IPS-18c (cell line): Measurements from ENCODE around the gene TOMM7.
"Not testable (repeated sequence)": the region's sequence is repeated elsewhere in the genome, so short reads cannot be mapped to it uniquely, and the experiment has no call there.

Experiments used
- H3K4me3 ChIP-seq: 2 replicates; pipeline ENCODE4 v1.7.0; 2013; ENCODE audit warnings: low read depth, mild to moderate bottlenecking, low read length, moderate library complexity; ENCODE audit not compliant: insufficient read depth
- H3K9me3 ChIP-seq: one replicate; pipeline ENCODE4 v1.6.1; 2013; ENCODE audit warnings: mild to moderate bottlenecking, low read length, moderate library complexity; ENCODE audit not compliant: control insufficient read depth, insufficient read depth

Gene TOMM7

GRCh38 chr7:22856416-22856815 is 33.8 kb upstream of the TOMM7 start:
- Histone ChIP-seq H3K9me3 (no peaks in the 10 kb centered on the region), H3K4me3 (no peak overlapping the region)

- Histone ChIP-seq H3K4me3 (peak overlapping the region; percentile 83), H3K9me3 (no peaks in the 10 kb centered on the region)
These were observed 32.4 kb upstream of the TOMM7 start for GRCh38 chr7:22855049-22855392.

- Histone ChIP-seq H3K4me3 (peak overlapping the region; percentile 83), H3K9me3 (no peaks in the 10 kb centered on the region)
These were observed 31.8 kb upstream of the TOMM7 start for GRCh38 chr7:22854158-22855048.

GRCh38 chr7:22853674-22854157 is 31.1 kb upstream of the TOMM7 start:
- H3K4me3 ChIP-seq, result peak overlapping the region; percentile 83; the same call in 1 of the 2 replicates
- H3K9me3 ChIP-seq, result no peaks in the 10 kb centered on the region

DNA sequence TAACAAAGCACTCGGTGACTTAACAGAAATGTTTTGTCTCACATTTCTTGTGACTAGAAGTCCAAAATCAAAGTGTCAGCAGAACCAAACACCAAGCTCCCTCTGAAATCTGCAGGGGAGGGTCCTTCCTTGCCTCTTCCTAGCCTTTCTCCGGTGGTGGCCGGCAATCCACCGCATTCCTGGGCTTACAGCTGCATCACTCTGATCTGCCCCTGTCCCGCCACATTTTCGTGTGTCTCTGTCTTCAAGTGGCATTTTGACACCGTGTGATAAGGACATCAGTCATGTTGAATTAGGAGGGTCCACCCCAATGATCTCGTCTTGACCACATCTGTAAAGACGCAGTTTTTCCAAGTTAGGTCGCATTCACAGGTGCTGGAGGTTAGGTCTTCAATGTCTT is 30.5 kb upstream of the TOMM7 start:
- H3K9me3 ChIP-seq, result no peaks in the 10 kb centered on the region
- H3K4me3 ChIP-seq, result no peak overlapping the region

- no peak overlapping the region for H3K4me3 ChIP-seq
- H3K9me3 ChIP-seq, result no peaks in the 10 kb centered on the region
These were observed 28.5 kb upstream of the TOMM7 start for GRCh38 chr7:22851145-22851544.

DNA sequence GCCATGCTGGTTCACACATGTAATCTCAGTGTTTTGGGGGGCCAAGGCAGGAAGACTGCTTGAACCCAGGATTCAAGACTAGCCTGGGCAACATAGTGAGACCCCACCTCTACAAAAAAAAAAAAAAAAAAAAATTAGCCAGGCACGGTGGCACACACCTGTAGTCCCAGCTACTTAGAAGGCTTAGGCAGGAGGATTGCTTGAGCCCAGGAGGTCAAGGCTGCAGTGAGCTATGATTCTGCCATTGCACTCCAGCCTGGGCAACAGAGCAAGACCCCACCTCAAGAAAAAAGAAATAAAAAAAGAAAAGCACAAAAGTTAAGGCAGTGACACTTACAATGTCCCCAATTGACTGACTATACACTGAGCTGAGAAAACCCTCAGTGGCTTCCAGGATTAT is 27.7 kb upstream of the TOMM7 start:
- not testable (repeated sequence) for H3K9me3 ChIP-seq, H3K4me3 ChIP-seq

GRCh38 chr7:22849662-22850061 is 27.0 kb upstream of the TOMM7 start:
- Histone ChIP-seq H3K9me3 (no peaks in the 10 kb centered on the region), H3K4me3 (no peak overlapping the region)

DNA sequence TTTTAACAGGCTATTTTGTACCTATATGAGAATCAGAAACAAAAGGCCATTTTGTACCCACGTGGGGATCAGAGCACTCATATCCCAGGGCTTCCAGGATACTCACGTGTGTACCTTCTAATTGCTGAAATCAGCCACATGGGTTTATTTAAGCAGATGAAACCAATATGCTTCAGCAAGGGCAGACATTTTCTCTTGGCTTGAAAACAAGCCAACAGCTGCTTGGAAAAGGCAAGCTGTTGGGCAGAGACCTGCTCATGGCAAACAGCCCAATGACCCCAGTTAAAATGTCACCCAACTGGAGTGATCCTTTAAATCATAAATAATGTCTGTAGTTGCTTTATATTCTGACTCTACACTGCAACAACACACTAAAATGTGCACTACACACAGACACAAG is 26.5 kb upstream of the TOMM7 start:
- no peaks in the 10 kb centered on the region for H3K9me3 ChIP-seq

GRCh38 chr7:22846961-22847360 is 24.3 kb upstream of the TOMM7 start:
- no peak overlapping the region for H3K4me3 ChIP-seq
- no peaks in the 10 kb centered on the region for H3K9me3 ChIP-seq

More for the DNA sequence above, 26.5 kb upstream of the TOMM7 start:
- no peak overlapping the region for H3K4me3 ChIP-seq

DNA sequence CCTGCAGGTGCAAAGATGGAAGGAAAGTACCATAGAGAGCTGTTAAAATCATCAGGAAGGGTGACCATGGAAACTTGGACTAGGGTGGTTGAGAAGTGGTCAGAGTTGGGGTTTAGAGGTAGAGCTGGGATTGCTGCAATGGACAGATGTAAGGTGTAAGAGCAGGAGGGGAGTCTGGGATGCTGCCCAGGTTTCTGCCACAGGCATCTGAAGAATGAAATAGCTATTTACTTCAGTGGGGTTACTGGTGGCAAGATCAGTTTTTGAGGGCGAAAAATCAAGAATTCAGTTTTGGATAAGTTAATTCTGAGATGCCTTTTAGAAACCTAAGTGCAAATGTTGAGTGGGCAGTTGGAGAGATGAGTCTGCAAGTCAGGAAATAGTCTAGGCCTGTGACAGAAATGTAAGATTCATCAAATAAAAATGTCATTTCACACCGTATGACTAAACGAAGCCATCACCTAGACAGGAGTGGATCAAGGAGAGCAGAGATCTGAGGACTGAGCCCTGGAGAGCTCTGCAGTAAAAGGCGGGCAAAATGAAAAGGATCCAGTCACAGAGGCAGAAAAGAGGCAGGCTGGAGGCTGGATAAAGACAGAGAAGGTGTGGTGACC is 22.7 kb upstream of the TOMM7 start:
- no peaks in the 10 kb centered on the region for H3K9me3 ChIP-seq
- H3K4me3 ChIP-seq, result no peak overlapping the region

- Histone ChIP-seq H3K4me3 (no peak overlapping the region), H3K9me3 (no peaks in the 10 kb centered on the region)
These were observed 21.1 kb upstream of the TOMM7 start for GRCh38 chr7:22843681-22844309.

GRCh38 chr7:22842973-22843372 is 20.3 kb upstream of the TOMM7 start:
- H3K4me3 ChIP-seq, result no peak overlapping the region
- H3K9me3 ChIP-seq, result no peaks in the 10 kb centered on the region

DNA sequence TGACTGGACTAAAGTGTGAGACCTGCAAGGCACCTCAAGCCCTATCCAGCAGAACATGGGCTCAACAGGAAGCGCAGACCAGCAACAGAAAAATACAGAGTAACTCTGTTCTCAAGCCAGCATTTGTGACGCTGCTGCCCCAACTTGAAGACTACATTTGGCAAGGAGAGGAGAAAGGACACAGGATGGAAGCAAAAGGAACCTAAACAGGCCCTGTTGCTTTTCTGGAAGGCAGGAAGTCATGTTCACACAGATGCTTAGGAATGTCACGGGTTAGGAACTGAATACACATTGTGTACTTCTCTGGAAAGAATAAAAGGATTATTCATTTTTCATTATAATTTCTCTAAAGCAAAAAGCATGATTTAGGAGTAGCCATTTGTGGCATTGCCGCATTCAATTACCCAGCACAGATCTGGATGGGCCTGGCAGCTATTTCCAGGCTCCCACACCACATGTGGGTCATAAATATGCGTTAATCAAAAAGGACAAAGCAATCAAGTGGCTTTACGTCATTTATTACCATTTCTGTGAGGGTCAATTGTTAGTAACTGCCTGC is 19.8 kb upstream of the TOMM7 start:
- H3K9me3 ChIP-seq, result no peaks in the 10 kb centered on the region
- no peak overlapping the region for H3K4me3 ChIP-seq

- H3K4me3 ChIP-seq, result no peak overlapping the region
- H3K9me3 ChIP-seq, result no peaks in the 10 kb centered on the region
These were observed 19.3 kb upstream of the TOMM7 start for GRCh38 chr7:22841954-22842353.

DNA sequence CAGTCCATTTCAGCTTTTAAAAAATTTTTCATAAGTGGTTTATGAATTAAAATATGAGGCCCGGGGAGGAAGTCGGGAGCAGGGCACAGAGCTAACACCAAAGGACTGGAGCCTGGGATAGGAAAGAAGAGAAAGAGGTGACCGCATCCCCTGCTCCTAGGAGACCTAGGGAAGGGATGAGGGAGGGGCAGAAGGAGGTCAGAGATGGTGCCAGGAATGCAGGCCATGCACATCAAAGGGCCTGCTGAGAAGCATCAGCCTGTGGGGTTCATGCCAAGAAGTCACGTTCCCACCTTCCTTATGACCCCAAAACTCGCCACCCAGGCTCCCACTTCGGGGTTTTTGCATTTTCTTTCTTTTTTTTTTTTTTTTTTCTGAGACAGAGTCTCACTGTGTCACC is 14.7 kb upstream of the TOMM7 start:
- no peak overlapping the region for H3K4me3 ChIP-seq
- no peaks in the 10 kb centered on the region for H3K9me3 ChIP-seq

GRCh38 chr7:22836506-22836905 is 13.9 kb upstream of the TOMM7 start:
- H3K9me3 ChIP-seq, H3K4me3 ChIP-seq: not testable (repeated sequence)

- Histone ChIP-seq H3K4me3 (no peak overlapping the region), H3K9me3 (no peaks in the 10 kb centered on the region)
These were observed 11.3 kb upstream of the TOMM7 start for GRCh38 chr7:22833957-22834356.
